ENCODE results near the gene ARHGAP5.

The ARHGAP5 gene

GRCh38 chr14:32190673-32191072 is 113.6 kb downstream of the ARHGAP5 start:
- DNase-seq = no peak

GRCh38 chr14:32192712-32193373 is 115.7 kb downstream of the ARHGAP5 start:
- DNase-seq = no peak

GRCh38 chr14:32193532-32193931 is 116.4 kb downstream of the ARHGAP5 start:
- no peak for DNase-seq

- DNase-seq = no peak
Measured at GRCh38 chr14:32195636-32196035, 118.5 kb downstream of the ARHGAP5 start.

GRCh38 chr14:32197919-32198318 is 120.8 kb downstream of the ARHGAP5 start:
- DNase-seq = no peak

- no peak for DNase-seq
Measured at GRCh38 chr14:32200368-32201192, 123.5 kb downstream of the ARHGAP5 start.

GRCh38 chr14:32201193-32201815 is 124.2 kb downstream of the ARHGAP5 start:
- peak; percentile 90 to 96 (median 92) for DNase-seq

- DNase-seq = peak; percentile 53 to 96 (median 89)
Measured at GRCh38 chr14:32201816-32202490, 124.8 kb downstream of the ARHGAP5 start, which contains the start of gene RNU6-7. TSS of gene RNU6-7 (plus strand) at chr14:32202045.

- peak; percentile 53 to 82 (median 71) for DNase-seq
Measured at GRCh38 chr14:32202491-32202997, 125.4 kb downstream of the ARHGAP5 start.

GRCh38 chr14:32202998-32203882 is 126.1 kb downstream of the ARHGAP5 start, which contains the start of gene RNU6-8:
TSS of gene RNU6-8 (minus strand) at chr14:32203269.
- peak; percentile 93 to 98 (median 96) for DNase-seq

- DNase-seq = peak; percentile 65 to 89 (median 78)
Measured at GRCh38 chr14:32203928-32204357, 126.8 kb downstream of the ARHGAP5 start.

- DNase-seq = no peak
Measured at GRCh38 chr14:32205554-32205953, 128.4 kb downstream of the ARHGAP5 start.

GRCh38 chr14:32205984-32206383 is 128.9 kb downstream of the ARHGAP5 start:
- no peak for DNase-seq

GRCh38 chr14:32206552-32206951 is 129.4 kb downstream of the ARHGAP5 start:
- no peak for DNase-seq

GRCh38 chr14:32208490-32208889 is 131.4 kb downstream of the ARHGAP5 start:
- DNase-seq = no peak

All from NCI-H1417 (cell line).